ENCODE results near the gene CLN5. TPM values are rescaled to one million over a fixed set of nuclear protein-coding genes. Genes with fewer than 3 reads are reported as not detected.

The CLN5 gene
- total RNA-seq, 1 donor from 2014 or later: 22.7 TPM

DNA sequence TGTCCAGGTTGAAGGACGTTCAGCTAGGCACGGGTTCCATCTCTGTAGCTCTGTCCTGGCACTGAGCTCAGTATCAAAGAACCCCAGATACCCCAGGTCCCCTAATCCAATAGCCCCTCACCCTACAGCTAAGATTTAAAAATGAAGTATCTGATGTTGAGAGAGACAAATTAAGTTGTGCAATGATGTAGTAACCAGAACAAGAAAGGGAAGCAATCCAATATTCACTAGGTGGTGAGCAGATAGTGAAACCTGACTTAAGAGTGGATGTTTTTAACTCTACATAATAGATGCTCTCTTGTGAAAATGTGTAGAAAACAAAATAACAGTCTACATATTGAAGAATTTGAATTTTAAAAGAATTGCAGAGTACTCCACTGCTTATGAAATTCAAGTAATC, 41.8 kb upstream of the CLN5 start:
- Mint-ChIP-seq H3K9me3 (ENCODE audit: low read depth) (peaks cover 3% of the 10 kb centered on the region), H3K4me3 (ENCODE audit: unreplicated experiment) (no peak overlapping the region)

DNA sequence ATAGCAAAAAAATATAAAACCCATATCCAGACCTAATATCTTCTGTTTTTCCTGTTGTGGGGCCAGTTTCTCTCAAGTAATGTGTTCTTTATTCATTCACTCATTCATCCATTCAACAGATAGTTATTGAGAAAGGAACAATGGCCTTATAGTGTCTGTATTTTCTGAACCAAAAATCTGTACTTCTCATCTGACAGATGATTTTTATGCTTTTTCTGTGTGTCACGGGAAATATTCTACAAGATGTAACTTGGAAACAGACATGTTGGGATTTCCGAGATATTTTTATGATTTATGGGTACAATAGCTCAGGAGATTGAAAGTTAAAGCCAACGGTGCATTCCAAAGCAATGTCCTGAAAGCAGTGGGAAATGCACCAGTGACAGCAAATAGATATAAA, 37.9 kb upstream of the CLN5 start:
- no peak overlapping the region for H3K27ac Mint-ChIP-seq (ENCODE audit: unreplicated experiment)
- no peaks in the 10 kb centered on the region for H3K36me3 Mint-ChIP-seq (ENCODE audit: low read depth)
- peaks cover 22% of the 10 kb centered on the region for H3K27me3 Mint-ChIP-seq (ENCODE audit: low read depth)
- no peak for DNase-seq (ENCODE audit: low spot score)
- H3K4me3 Mint-ChIP-seq (ENCODE audit: unreplicated experiment): no peak overlapping the region
- TF ChIP-seq, protein P1, sequence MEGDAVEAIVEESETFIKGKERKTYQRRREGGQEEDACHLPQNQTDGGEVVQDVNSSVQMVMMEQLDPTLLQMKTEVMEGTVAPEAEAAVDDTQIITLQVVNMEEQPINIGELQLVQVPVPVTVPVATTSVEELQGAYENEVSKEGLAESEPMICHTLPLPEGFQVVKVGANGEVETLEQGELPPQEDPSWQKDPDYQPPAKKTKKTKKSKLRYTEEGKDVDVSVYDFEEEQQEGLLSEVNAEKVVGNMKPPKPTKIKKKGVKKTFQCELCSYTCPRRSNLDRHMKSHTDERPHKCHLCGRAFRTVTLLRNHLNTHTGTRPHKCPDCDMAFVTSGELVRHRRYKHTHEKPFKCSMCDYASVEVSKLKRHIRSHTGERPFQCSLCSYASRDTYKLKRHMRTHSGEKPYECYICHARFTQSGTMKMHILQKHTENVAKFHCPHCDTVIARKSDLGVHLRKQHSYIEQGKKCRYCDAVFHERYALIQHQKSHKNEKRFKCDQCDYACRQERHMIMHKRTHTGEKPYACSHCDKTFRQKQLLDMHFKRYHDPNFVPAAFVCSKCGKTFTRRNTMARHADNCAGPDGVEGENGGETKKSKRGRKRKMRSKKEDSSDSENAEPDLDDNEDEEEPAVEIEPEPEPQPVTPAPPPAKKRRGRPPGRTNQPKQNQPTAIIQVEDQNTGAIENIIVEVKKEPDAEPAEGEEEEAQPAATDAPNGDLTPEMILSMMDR (IDR thresholded peaks at IDR 0.05): no peak
- no peaks in the 10 kb centered on the region for H3K4me1 Mint-ChIP-seq (ENCODE audit: low read depth)
- H3K9me3 Mint-ChIP-seq (ENCODE audit: low read depth): no peaks in the 10 kb centered on the region

More for the DNA sequence above, 41.8 kb upstream of the CLN5 start:
- no peaks in the 10 kb centered on the region for H3K36me3 Mint-ChIP-seq (ENCODE audit: low read depth)
- TF ChIP-seq, protein P1 (IDR thresholded peaks at IDR 0.05): no peak
- H3K4me1 Mint-ChIP-seq (ENCODE audit: low read depth): no peaks in the 10 kb centered on the region
- peaks cover 22% of the 10 kb centered on the region for H3K27me3 Mint-ChIP-seq (ENCODE audit: low read depth)
- DNase-seq (ENCODE audit: low spot score): no peak
- H3K27ac Mint-ChIP-seq (ENCODE audit: unreplicated experiment): no peak overlapping the region

DNA sequence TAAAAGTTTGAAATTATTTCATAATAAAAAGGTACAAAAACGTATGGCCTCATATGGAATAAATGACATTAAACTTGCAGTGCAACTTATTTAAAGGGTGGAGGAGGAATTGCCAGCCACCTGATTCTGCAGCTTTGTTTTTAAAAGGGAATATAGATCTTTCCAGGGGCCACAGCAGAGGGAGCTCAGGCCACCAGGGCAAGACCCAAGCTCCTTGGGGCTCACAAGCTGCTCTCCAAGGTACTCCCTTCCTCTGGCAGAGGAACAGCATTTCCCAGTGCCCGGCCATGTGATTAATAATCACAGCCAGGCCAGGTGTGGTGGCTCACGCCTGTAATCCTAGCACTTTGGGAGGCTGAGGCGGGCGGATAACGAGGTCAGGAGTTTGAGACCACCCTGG, 37.3 kb upstream of the CLN5 start:
- H3K36me3 Mint-ChIP-seq (ENCODE audit: low read depth): no peaks in the 10 kb centered on the region
- H3K4me1 Mint-ChIP-seq (ENCODE audit: low read depth): no peaks in the 10 kb centered on the region
- peaks cover 4% of the 10 kb centered on the region for H3K9me3 Mint-ChIP-seq (ENCODE audit: low read depth)
- TF ChIP-seq, protein P1 (IDR thresholded peaks at IDR 0.05): no peak
- peaks cover 22% of the 10 kb centered on the region for H3K27me3 Mint-ChIP-seq (ENCODE audit: low read depth)
- H3K4me3 Mint-ChIP-seq (ENCODE audit: unreplicated experiment): no peak overlapping the region
- no peak for DNase-seq (ENCODE audit: low spot score)
- H3K27ac Mint-ChIP-seq (ENCODE audit: unreplicated experiment): no peak overlapping the region

DNA sequence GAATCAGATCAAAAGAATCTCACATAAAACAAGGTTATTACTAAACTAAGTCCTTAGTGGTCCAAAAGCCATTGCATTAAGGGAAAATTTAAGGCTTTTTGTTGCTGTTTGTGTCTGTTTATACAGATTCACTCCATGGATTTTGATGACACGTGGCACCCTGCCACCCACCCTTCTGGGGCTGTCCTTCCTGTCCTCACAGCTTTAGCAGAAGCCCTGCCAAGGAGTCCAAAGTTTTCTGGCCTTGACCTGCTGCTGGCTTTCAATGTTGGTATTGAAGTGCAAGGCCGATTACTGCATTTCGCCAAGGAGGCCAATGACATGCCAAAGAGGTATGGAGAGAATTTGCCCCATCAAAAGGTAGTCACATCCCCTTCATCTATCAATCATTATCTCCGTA, 36.7 kb upstream of the CLN5 start:
- Mint-ChIP-seq H3K27me3 (ENCODE audit: low read depth) (peaks cover 19% of the 10 kb centered on the region), H3K9me3 (ENCODE audit: low read depth) (peaks cover 6% of the 10 kb centered on the region), H3K27ac (ENCODE audit: unreplicated experiment) (no peak overlapping the region), H3K36me3 (ENCODE audit: low read depth) (peaks cover 1% of the 10 kb centered on the region), H3K4me3 (ENCODE audit: unreplicated experiment) (no peak overlapping the region), H3K4me1 (ENCODE audit: low read depth) (no peaks in the 10 kb centered on the region)
- DNase-seq (ENCODE audit: low spot score): no peak
- TF ChIP-seq, protein P1 (IDR thresholded peaks at IDR 0.05): no peak

DNA sequence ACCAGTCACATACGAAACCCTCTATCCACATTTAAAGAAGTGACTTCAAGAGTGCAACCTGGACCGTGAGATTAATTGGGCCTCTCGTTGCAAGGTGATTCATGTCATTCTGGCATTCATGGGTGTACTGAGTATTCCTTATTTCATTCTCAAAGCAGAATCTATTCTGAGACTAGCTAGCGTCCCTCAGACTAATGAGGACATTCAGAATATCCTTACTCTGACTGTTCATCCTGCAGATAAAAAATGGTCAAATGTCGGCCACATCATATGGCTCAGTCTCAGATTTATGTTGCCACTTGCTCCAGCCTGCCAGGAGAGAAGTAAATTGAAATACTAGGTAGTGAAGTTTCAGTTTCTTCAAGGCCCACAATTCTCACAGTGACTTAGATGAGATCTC, 36.2 kb upstream of the CLN5 start:
- Mint-ChIP-seq H3K9me3 (ENCODE audit: low read depth) (peaks cover 10% of the 10 kb centered on the region), H3K36me3 (ENCODE audit: low read depth) (peaks cover 6% of the 10 kb centered on the region), H3K27ac (ENCODE audit: unreplicated experiment) (no peak overlapping the region), H3K4me1 (ENCODE audit: low read depth) (no peaks in the 10 kb centered on the region), H3K27me3 (ENCODE audit: low read depth) (peaks cover 18% of the 10 kb centered on the region), H3K4me3 (ENCODE audit: unreplicated experiment) (no peak overlapping the region)
- no peak for DNase-seq (ENCODE audit: low spot score)
- TF ChIP-seq, protein P1 (IDR thresholded peaks at IDR 0.05): no peak
